Subcutaneous abdominal adipose tissue (tissue), 5 donors: Measurements from ENCODE around the gene CCDC187.

Experiments
- H3K27ac ChIP-seq: one replicate; pipeline ENCODE4 v1.7.0; 2013; ENCODE audit warnings: low read depth, mild to moderate bottlenecking, inconsistent platforms, low read length, moderate library complexity
- H3K27me3 ChIP-seq, 5 donors: one replicate each; pipeline ENCODE4 v1.7.0; 2013; ENCODE audit warnings: low read length in 5 of 5, inconsistent platforms in 1 of 5; ENCODE audit not compliant: control insufficient read depth in 5 of 5, insufficient read depth in 4 of 5
- H3K36me3 ChIP-seq, 5 donors: one replicate each; pipeline ENCODE4 v1.7.0; 2013; ENCODE audit warnings: low read length in 5 of 5; ENCODE audit not compliant: control insufficient read depth in 5 of 5, insufficient read depth in 5 of 5
- H3K4me1 ChIP-seq, 5 donors: one replicate each; pipeline ENCODE4 v1.7.0; 2013; ENCODE audit warnings: low read length in 5 of 5, mild to moderate bottlenecking in 3 of 5, moderate library complexity in 1 of 5; ENCODE audit not compliant: control insufficient read depth in 5 of 5, insufficient read depth in 5 of 5
- H3K4me3 ChIP-seq, 5 donors: one replicate each; pipeline ENCODE4 v1.7.0; 2013; ENCODE audit warnings: low read length in 5 of 5, low read depth in 1 of 5
- H3K9ac ChIP-seq, 5 donors: one replicate each; pipeline ENCODE4 v1.7.0; 2013; ENCODE audit warnings: low read length in 5 of 5, mild to moderate bottlenecking in 4 of 5, moderate library complexity in 3 of 5
- H3K9me3 ChIP-seq, 5 donors: one replicate each; pipeline ENCODE4 v1.7.0; 2013; ENCODE audit warnings: low read length in 5 of 5; ENCODE audit not compliant: control insufficient read depth in 5 of 5
- donor health status: healthy.
- donor health status: healthy.
- donor health status: healthy.
- donor health status: healthy.
- donor health status: healthy.

Gene CCDC187

GRCh38 chr9:136220017-136220729 lies 83.7 kb downstream of the CCDC187 start:
- H3K27ac ChIP-seq: no peak overlapping the region
- H3K4me1 ChIP-seq: no peaks in the 10 kb centered on the region
- no peak overlapping the region for H3K9ac ChIP-seq
- H3K36me3 ChIP-seq: peaks cover 0 to 77% (median 50%) of the 10 kb centered on the region in 5 donors
- H3K9me3 ChIP-seq: no peaks in the 10 kb centered on the region
- no peaks in the 10 kb centered on the region for H3K27me3 ChIP-seq
- no peak overlapping the region for H3K4me3 ChIP-seq

- Histone ChIP-seq H3K9ac (no peak overlapping the region), H3K9me3 (peaks cover 0 to 1% (median 0%) of the 10 kb centered on the region in 5 donors), H3K27ac (no peak overlapping the region), H3K4me1 (no peaks in the 10 kb centered on the region), H3K4me3 (no peak overlapping the region), H3K27me3 (no peaks in the 10 kb centered on the region), H3K36me3 (peaks cover 0 to 81% (median 56%) of the 10 kb centered on the region in 5 donors)
Observed at GRCh38 chr9:136219276-136219675, 84.6 kb downstream of the CCDC187 start.

GRCh38 chr9:136218673-136219072 lies 85.2 kb downstream of the CCDC187 start:
- Histone ChIP-seq H3K9me3 (peaks cover 0 to 7% (median 2%) of the 10 kb centered on the region in 5 donors), H3K4me1 (no peaks in the 10 kb centered on the region), H3K9ac (no peak overlapping the region), H3K27me3 (no peaks in the 10 kb centered on the region), H3K27ac (no peak overlapping the region), H3K36me3 (peaks cover 0 to 81% (median 57%) of the 10 kb centered on the region in 5 donors), H3K4me3 (no peak overlapping the region)

GRCh38 chr9:136218271-136218670 lies 85.6 kb downstream of the CCDC187 start:
- Histone ChIP-seq H3K36me3 (peaks cover 0 to 81% (median 56%) of the 10 kb centered on the region in 5 donors), H3K27me3 (no peaks in the 10 kb centered on the region), H3K27ac (no peak overlapping the region), H3K9me3 (peaks cover 0 to 9% (median 4%) of the 10 kb centered on the region in 5 donors), H3K4me1 (no peaks in the 10 kb centered on the region), H3K9ac (no peak overlapping the region), H3K4me3 (no peak overlapping the region)

GRCh38 chr9:136216541-136217244 lies 87.2 kb downstream of the CCDC187 start:
- H3K36me3 ChIP-seq: peaks cover 0 to 75% (median 57%) of the 10 kb centered on the region in 5 donors

GRCh38 chr9:136213733-136214132 lies 90.2 kb downstream of the CCDC187 start:
- Histone ChIP-seq H3K4me3 (no peak overlapping the region), H3K27me3 (no peaks in the 10 kb centered on the region), H3K36me3 (peaks cover 0 to 83% (median 64%) of the 10 kb centered on the region in 5 donors), H3K9me3 (peaks cover 0 to 9% (median 4%) of the 10 kb centered on the region in 5 donors), H3K4me1 (no peaks in the 10 kb centered on the region), H3K27ac (no peak overlapping the region), H3K9ac (no peak overlapping the region)

More at GRCh38 chr9:136216541-136217244, 87.2 kb downstream of the CCDC187 start:
- Histone ChIP-seq H3K4me1 (no peaks in the 10 kb centered on the region), H3K9me3 (peaks cover 0 to 9% (median 4%) of the 10 kb centered on the region in 5 donors), H3K9ac (no peak overlapping the region), H3K4me3 (no peak overlapping the region), H3K27ac (no peak overlapping the region), H3K27me3 (no peaks in the 10 kb centered on the region)

GRCh38 chr9:136212345-136212950 lies 91.4 kb downstream of the CCDC187 start:
- Histone ChIP-seq H3K9ac (no peak overlapping the region), H3K9me3 (peaks cover 0 to 9% (median 4%) of the 10 kb centered on the region in 5 donors), H3K4me3 (no peak overlapping the region), H3K36me3 (peaks cover 0 to 80% (median 59%) of the 10 kb centered on the region in 5 donors), H3K4me1 (no peaks in the 10 kb centered on the region), H3K27me3 (no peaks in the 10 kb centered on the region), H3K27ac (no peak overlapping the region)

- H3K4me3 ChIP-seq: no peak overlapping the region
- no peak overlapping the region for H3K9ac ChIP-seq
- H3K27me3 ChIP-seq: no peaks in the 10 kb centered on the region
- H3K36me3 ChIP-seq: peaks cover 0 to 76% (median 56%) of the 10 kb centered on the region in 5 donors
- no peaks in the 10 kb centered on the region for H3K4me1 ChIP-seq
- H3K9me3 ChIP-seq: peaks cover 0 to 9% (median 4%) of the 10 kb centered on the region in 5 donors
- no peak overlapping the region for H3K27ac ChIP-seq
Observed at GRCh38 chr9:136211441-136212344, 92.2 kb downstream of the CCDC187 start.

GRCh38 chr9:136211006-136211405 lies 92.9 kb downstream of the CCDC187 start:
- Histone ChIP-seq H3K4me1 (no peaks in the 10 kb centered on the region), H3K27ac (no peak overlapping the region), H3K4me3 (no peak overlapping the region), H3K36me3 (peaks cover 0 to 70% (median 50%) of the 10 kb centered on the region in 5 donors), H3K9me3 (peaks cover 0 to 9% (median 4%) of the 10 kb centered on the region in 5 donors), H3K27me3 (no peaks in the 10 kb centered on the region), H3K9ac (no peak overlapping the region)
